Mucosa of stomach (tissue), 1 donor: ENCODE measurements around the gene TTC33.

Experiments used
- H3K27me3 ChIP-seq: one replicate; pipeline ENCODE4 v1.7.0; 2013; ENCODE audit warnings: mild to moderate bottlenecking, low read length; ENCODE audit not compliant: control insufficient read depth, insufficient read depth
- H3K36me3 ChIP-seq: one replicate; pipeline ENCODE4 v1.7.0; 2013; ENCODE audit warnings: low read length; ENCODE audit not compliant: control insufficient read depth, insufficient read depth
- H3K4me1 ChIP-seq: one replicate; pipeline ENCODE4 v1.7.0; 2013; ENCODE audit warnings: mild to moderate bottlenecking, low read length; ENCODE audit not compliant: control insufficient read depth, insufficient read depth
- H3K4me3 ChIP-seq: one replicate; pipeline ENCODE4 v1.7.0; 2013; ENCODE audit warnings: low read length
- H3K9ac ChIP-seq: one replicate; pipeline ENCODE4 v1.7.0; 2013; ENCODE audit warnings: mild to moderate bottlenecking, low read length, moderate library complexity
- H3K9me3 ChIP-seq: one replicate; pipeline ENCODE4 v1.7.0; 2013; ENCODE audit warnings: mild to moderate bottlenecking, low read length, moderate library complexity; ENCODE audit not compliant: control insufficient read depth
- donor health status: Pancreatic carcinoma.

The TTC33 gene

DNA sequence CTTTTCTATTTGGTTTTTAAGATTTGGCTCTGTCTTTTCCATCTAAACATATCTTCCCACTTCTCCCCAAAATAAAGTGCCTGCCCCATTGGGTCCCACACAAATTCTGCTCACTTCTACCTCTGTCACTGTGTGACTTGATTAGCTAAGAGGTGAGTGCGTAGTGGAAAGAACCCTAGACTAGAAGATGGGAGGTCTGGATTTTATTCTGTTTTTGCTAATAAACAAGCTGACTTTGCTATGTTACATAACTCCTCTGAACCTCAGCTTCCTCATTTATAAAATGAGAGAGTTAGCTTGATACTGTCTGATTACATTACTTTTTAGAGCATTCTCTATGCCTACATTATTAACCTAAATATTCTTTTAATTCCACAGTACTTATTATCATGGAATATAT, 127.4 kb downstream of the TTC33 start:
- Histone ChIP-seq H3K9ac (no peak overlapping the region), H3K4me3 (no peak overlapping the region), H3K27me3 (no peaks in the 10 kb centered on the region), H3K36me3 (no peaks in the 10 kb centered on the region), H3K4me1 (no peaks in the 10 kb centered on the region), H3K9me3 (no peaks in the 10 kb centered on the region)

- no peaks in the 10 kb centered on the region for H3K9me3 ChIP-seq
- no peaks in the 10 kb centered on the region for H3K36me3 ChIP-seq
- no peaks in the 10 kb centered on the region for H3K4me1 ChIP-seq
- H3K4me3 ChIP-seq = no peak overlapping the region
- no peak overlapping the region for H3K9ac ChIP-seq
- H3K27me3 ChIP-seq = no peaks in the 10 kb centered on the region
These were observed 128.1 kb downstream of the TTC33 start for GRCh38 chr5:40627706-40628105.

DNA sequence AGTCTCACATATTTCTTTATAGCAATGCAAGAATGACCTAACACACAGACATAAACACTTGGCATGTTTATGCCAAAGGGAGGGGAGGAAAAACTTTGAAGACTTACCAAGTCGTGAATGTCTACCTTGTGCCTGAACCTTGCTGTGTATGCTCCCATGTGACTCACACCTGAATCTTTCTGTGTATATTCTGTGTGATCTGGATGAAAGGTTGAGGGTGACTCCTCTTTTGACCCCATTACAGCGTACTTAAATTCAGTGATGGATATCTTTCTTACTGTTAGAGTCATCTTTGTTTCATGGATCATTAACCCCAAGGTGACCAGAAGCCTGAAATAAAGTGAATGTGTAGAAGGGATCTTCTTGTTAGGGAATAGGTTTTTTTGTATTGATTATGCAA, 129.0 kb downstream of the TTC33 start:
- H3K4me1 ChIP-seq = no peaks in the 10 kb centered on the region
- no peaks in the 10 kb centered on the region for H3K9me3 ChIP-seq
- no peak overlapping the region for H3K4me3 ChIP-seq
- H3K9ac ChIP-seq = no peak overlapping the region
- no peaks in the 10 kb centered on the region for H3K36me3 ChIP-seq
- no peaks in the 10 kb centered on the region for H3K27me3 ChIP-seq

DNA sequence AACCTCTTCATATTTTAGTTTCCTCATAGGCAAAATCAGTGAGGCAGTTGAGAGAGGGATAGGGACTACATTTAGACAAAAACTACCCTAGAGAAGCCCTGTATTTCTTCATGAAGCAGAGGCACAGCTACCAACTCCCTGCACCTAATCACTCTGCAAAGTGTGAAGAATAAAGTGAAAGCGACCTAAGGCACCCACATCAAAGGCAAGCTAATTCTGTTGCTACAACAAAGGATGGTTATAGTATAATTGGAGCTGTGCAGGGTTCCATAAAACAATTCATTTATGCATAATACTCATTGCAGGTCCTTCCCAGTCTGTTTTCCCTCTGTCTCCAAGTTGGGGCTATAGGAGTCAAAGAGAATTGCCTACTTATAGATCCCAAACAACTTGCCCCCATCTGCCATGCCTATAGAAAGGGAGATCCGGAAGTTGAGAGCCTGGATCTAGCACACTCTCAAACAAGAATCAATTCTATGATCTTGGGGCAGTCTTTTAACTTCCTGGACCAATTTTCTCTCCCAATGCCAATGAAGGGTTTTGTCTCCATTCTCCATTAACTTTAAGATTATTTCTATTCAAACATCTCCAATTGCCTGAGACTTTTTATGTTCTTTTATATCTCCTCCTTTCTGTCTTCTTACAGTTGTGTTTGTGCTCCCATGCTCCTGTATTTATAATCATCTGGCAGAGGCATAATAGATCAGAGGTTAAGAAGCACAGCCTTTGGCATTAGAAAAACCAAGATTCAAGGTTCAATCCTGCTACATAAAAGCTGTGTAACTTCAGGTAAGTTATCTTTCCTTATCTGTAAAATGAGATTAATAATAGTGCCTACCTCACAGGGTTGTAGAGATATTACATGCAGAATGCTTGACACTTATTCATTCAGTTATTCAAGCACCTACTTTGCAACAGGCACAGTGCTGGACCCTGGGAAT, 132.0 kb downstream of the TTC33 start:
- no peaks in the 10 kb centered on the region for H3K4me1 ChIP-seq
- H3K9me3 ChIP-seq = no peaks in the 10 kb centered on the region
- H3K4me3 ChIP-seq = no peak overlapping the region
- H3K9ac ChIP-seq = no peak overlapping the region
- H3K27me3 ChIP-seq = no peaks in the 10 kb centered on the region
- no peaks in the 10 kb centered on the region for H3K36me3 ChIP-seq

GRCh38 chr5:40622463-40623252, 133.1 kb downstream of the TTC33 start:
- H3K4me3 ChIP-seq = no peak overlapping the region

DNA sequence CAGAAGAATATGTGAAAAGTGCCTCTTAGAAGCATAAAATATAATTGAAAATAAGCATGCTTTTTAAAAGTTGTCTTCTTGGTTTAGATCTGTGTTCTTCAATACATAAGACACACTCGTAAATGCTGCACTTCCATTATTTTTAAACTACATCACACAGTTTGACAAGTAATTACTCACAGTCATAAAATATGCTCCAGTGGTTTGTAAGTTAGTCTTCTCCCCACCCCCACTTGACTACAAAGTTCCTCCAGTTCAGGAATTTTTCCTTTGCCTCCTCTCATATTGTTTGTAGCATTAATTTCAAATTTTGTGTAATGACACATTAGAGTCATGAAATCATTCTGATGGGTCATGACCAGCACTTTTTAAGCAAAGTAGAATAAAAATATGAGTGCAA, 136.3 kb downstream of the TTC33 start:
- Histone ChIP-seq H3K27me3 (no peaks in the 10 kb centered on the region), H3K9ac (no peak overlapping the region), H3K4me3 (no peak overlapping the region), H3K4me1 (no peaks in the 10 kb centered on the region), H3K9me3 (no peaks in the 10 kb centered on the region), H3K36me3 (no peaks in the 10 kb centered on the region)

More at GRCh38 chr5:40622463-40623252, 133.1 kb downstream of the TTC33 start:
- H3K4me1 ChIP-seq = no peaks in the 10 kb centered on the region
- H3K9me3 ChIP-seq = no peaks in the 10 kb centered on the region
- no peaks in the 10 kb centered on the region for H3K36me3 ChIP-seq
- no peaks in the 10 kb centered on the region for H3K27me3 ChIP-seq
- H3K9ac ChIP-seq = no peak overlapping the region

- H3K4me3 ChIP-seq = no peak overlapping the region
- no peaks in the 10 kb centered on the region for H3K4me1 ChIP-seq
- H3K9me3 ChIP-seq = no peaks in the 10 kb centered on the region
- no peaks in the 10 kb centered on the region for H3K36me3 ChIP-seq
- no peaks in the 10 kb centered on the region for H3K27me3 ChIP-seq
- no peak overlapping the region for H3K9ac ChIP-seq
These were observed 136.8 kb downstream of the TTC33 start for GRCh38 chr5:40618926-40619325.

GRCh38 chr5:40616781-40617180, 139.0 kb downstream of the TTC33 start:
- no peaks in the 10 kb centered on the region for H3K27me3 ChIP-seq
- no peak overlapping the region for H3K4me3 ChIP-seq
- H3K9me3 ChIP-seq = no peaks in the 10 kb centered on the region
- no peak overlapping the region for H3K9ac ChIP-seq
- no peaks in the 10 kb centered on the region for H3K36me3 ChIP-seq
- H3K4me1 ChIP-seq = no peaks in the 10 kb centered on the region

DNA sequence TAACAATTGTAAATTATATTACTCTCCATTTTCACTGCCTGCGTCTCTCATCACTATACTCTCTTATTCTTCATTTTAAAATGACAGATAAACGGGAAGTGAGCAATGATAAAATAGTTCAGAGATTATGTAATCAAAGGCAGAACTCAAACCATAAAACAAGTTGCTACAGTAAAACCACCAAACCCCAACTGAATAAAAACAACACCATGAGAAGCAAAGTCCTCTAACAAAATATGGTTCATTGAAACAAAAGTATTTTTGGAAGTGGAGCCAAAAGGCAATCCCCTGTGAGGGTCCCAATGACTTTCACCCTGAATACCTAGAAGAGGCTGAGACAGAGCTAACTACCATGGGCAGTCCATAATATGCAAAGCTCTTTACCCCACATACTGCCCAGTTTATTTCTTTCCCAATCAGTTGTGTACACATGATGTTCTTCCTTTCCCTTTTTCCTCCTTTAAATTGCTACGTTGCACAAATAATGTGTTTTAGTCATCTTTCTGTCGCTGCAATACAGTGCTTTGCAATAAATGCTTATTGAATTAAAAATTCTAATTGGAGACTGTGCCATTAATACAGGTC, 140.1 kb downstream of the TTC33 start:
- H3K9me3 ChIP-seq = no peaks in the 10 kb centered on the region
- H3K4me1 ChIP-seq = no peaks in the 10 kb centered on the region
- no peaks in the 10 kb centered on the region for H3K27me3 ChIP-seq
- no peak overlapping the region for H3K9ac ChIP-seq
- H3K4me3 ChIP-seq = no peak overlapping the region
- H3K36me3 ChIP-seq = no peaks in the 10 kb centered on the region

- Histone ChIP-seq H3K9me3 (no peaks in the 10 kb centered on the region), H3K9ac (no peak overlapping the region), H3K27me3 (no peaks in the 10 kb centered on the region), H3K4me3 (no peak overlapping the region), H3K36me3 (no peaks in the 10 kb centered on the region), H3K4me1 (no peaks in the 10 kb centered on the region)
These were observed 140.7 kb downstream of the TTC33 start for GRCh38 chr5:40614923-40615585.

- H3K9ac ChIP-seq = no peak overlapping the region
- no peak overlapping the region for H3K4me3 ChIP-seq
- H3K27me3 ChIP-seq = no peaks in the 10 kb centered on the region
- H3K4me1 ChIP-seq = no peaks in the 10 kb centered on the region
- H3K36me3 ChIP-seq = no peaks in the 10 kb centered on the region
- no peaks in the 10 kb centered on the region for H3K9me3 ChIP-seq
These were observed 141.3 kb downstream of the TTC33 start for GRCh38 chr5:40614466-40614865.
